Measurements from ENCODE around the gene ZBTB8B.

The ZBTB8B gene

DNA sequence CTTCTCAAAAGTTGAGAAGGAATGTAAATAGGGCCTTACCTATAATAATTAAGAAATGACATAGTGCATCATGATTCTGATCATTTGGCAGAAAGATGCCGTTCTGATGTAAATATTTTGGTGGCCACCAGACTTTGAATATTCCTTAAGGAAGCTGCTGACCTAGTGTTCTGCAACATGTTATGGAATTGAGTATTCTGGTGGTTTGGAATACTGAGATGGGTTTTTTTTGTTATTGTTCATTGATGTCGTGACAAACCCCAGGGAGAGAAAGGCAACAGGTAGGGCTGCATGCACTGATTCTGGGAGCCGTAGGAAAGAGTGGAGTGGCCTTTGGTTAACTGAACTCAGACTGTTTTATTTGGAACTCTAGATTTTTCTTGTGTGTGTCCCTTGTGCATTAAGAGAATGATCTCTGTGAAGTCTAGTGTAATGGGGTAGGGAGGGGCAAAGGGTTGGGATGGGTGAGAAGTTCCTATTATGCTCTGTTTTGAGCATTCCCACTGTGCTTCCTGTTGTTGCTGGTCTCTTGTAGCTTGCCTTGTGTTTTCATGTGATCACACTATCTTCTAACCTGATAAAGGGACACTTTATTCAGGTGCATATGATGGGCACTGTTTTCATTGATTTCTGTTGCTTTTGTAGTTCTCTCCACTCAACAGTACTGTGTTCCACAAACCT, 25.0 kb downstream of the ZBTB8B start:
- Histone ChIP-seq H3K36me3 (replicated peaks; ENCODE audit: insufficient read depth, low read length) (no peaks in the 10 kb centered on the region), H3K9me3 (replicated peaks; ENCODE audit: insufficient read depth, low read length) (no peaks in the 10 kb centered on the region), H3K27ac (ENCODE audit: low read length) (no peak overlapping the region), H3F3A (ENCODE audit: insufficient read depth, low read length) (no peaks in the 10 kb centered on the region), H3K4me2 (ENCODE audit: low read depth, low read length) (no peak overlapping the region), H4K20me1 (ENCODE audit: insufficient read depth, low read length) (no peaks in the 10 kb centered on the region), H2AFZ (ENCODE audit: low read length) (no peak overlapping the region), H3K9me2 (replicated peaks; ENCODE audit: insufficient read depth, low read length) (no peaks in the 10 kb centered on the region), H3K4me1 (ENCODE audit: low read length) (no peaks in the 10 kb centered on the region), H3K27me3 (replicated peaks; ENCODE audit: insufficient read depth, low read length) (no peaks in the 10 kb centered on the region), H3K79me2 (ENCODE audit: low read length) (no peaks in the 10 kb centered on the region), H3K4me3 (ENCODE audit: low read length) (no peak overlapping the region), H3K9ac (ENCODE audit: low read length) (no peak overlapping the region)
- TF ChIP-seq, protein P1, sequence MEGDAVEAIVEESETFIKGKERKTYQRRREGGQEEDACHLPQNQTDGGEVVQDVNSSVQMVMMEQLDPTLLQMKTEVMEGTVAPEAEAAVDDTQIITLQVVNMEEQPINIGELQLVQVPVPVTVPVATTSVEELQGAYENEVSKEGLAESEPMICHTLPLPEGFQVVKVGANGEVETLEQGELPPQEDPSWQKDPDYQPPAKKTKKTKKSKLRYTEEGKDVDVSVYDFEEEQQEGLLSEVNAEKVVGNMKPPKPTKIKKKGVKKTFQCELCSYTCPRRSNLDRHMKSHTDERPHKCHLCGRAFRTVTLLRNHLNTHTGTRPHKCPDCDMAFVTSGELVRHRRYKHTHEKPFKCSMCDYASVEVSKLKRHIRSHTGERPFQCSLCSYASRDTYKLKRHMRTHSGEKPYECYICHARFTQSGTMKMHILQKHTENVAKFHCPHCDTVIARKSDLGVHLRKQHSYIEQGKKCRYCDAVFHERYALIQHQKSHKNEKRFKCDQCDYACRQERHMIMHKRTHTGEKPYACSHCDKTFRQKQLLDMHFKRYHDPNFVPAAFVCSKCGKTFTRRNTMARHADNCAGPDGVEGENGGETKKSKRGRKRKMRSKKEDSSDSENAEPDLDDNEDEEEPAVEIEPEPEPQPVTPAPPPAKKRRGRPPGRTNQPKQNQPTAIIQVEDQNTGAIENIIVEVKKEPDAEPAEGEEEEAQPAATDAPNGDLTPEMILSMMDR (IDR thresholded peaks at IDR 0.05; ENCODE audit: low read length), result no peak
- no peak for TF ChIP-seq EZH2phosphoT487 (IDR thresholded peaks at IDR 0.05; ENCODE audit: low read length)
- TF ChIP-seq EZH2 (optimal IDR thresholded peaks at IDR 0.05; ENCODE audit: low read depth, low read length), result no peak
- DNase-seq, result no peak

DNA sequence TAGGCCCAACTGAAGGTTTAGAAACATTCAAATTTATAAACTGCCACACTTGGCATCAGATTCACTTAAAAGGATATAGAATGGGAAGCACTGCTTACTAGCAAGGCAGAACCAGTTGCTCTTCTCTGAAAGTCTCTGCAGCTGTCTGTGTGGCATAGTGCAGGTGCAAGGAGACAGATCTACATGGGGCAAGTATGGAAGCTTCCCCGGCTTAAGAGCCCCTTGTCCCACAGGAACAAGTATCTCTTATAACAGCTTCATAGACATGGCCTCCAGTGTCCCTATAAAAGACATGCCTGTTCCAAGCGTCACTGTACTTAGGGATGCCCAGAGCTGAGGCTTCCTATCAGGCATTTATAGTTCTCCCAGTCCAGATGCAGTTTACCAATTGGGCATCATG, 26.5 kb downstream of the ZBTB8B start:
- Histone ChIP-seq H3K9me3 (replicated peaks; ENCODE audit: insufficient read depth, low read length) (no peaks in the 10 kb centered on the region), H3K27me3 (replicated peaks; ENCODE audit: insufficient read depth, low read length) (no peaks in the 10 kb centered on the region), H4K20me1 (ENCODE audit: insufficient read depth, low read length) (no peaks in the 10 kb centered on the region), H3K36me3 (replicated peaks; ENCODE audit: insufficient read depth, low read length) (no peaks in the 10 kb centered on the region), H3K4me1 (ENCODE audit: low read length) (no peaks in the 10 kb centered on the region), H3F3A (ENCODE audit: insufficient read depth, low read length) (no peaks in the 10 kb centered on the region), H3K4me2 (ENCODE audit: low read depth, low read length) (no peak overlapping the region), H3K27ac (ENCODE audit: low read length) (no peak overlapping the region), H3K79me2 (ENCODE audit: low read length) (no peaks in the 10 kb centered on the region), H3K4me3 (ENCODE audit: low read length) (no peak overlapping the region), H3K9ac (ENCODE audit: low read length) (no peak overlapping the region), H2AFZ (ENCODE audit: low read length) (no peak overlapping the region), H3K9me2 (replicated peaks; ENCODE audit: insufficient read depth, low read length) (no peaks in the 10 kb centered on the region)
- no peak for DNase-seq
- no peak for TF ChIP-seq EZH2phosphoT487 (IDR thresholded peaks at IDR 0.05; ENCODE audit: low read length)
- no peak for TF ChIP-seq EZH2 (optimal IDR thresholded peaks at IDR 0.05; ENCODE audit: low read depth, low read length)
- TF ChIP-seq, protein P1 (IDR thresholded peaks at IDR 0.05; ENCODE audit: low read length), result no peak

DNA sequence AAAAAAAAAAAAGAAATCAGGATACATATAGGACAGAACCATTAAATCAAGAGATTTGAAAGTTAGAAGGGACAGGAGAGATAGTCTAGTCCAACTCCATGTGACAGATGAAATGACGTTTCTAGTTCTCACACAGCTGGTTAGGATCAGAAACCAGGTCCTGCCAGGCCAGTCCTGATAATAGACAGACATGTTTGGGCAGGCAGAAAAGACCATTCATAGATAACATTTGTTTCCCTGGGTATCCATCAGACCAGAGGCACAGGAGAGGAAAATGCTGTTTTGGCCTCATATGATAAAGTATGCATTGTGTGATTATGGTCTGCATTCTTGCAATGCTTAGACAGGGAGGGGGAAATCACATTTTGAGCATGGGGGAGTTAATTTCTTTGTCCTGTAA, 29.3 kb downstream of the ZBTB8B start:
- H2AFZ ChIP-seq (ENCODE audit: low read length), result no peak overlapping the region
- no peak for DNase-seq
- H3K9me3 ChIP-seq (replicated peaks; ENCODE audit: insufficient read depth, low read length), result no peaks in the 10 kb centered on the region
- H3K27ac ChIP-seq (ENCODE audit: low read length), result no peak overlapping the region
- H3K79me2 ChIP-seq (ENCODE audit: low read length), result no peaks in the 10 kb centered on the region
- no peak overlapping the region for H3K4me2 ChIP-seq (ENCODE audit: low read depth, low read length)
- H3K4me3 ChIP-seq (ENCODE audit: low read length), result no peak overlapping the region
- H3K9ac ChIP-seq (ENCODE audit: low read length), result no peak overlapping the region
- TF ChIP-seq, protein P1 (IDR thresholded peaks at IDR 0.05; ENCODE audit: low read length), result no peak
- TF ChIP-seq EZH2 (optimal IDR thresholded peaks at IDR 0.05; ENCODE audit: low read depth, low read length) (no peak), EZH2phosphoT487 (IDR thresholded peaks at IDR 0.05; ENCODE audit: low read length) (no peak)
- H3F3A ChIP-seq (ENCODE audit: insufficient read depth, low read length), result no peaks in the 10 kb centered on the region
- no peaks in the 10 kb centered on the region for H3K36me3 ChIP-seq (replicated peaks; ENCODE audit: insufficient read depth, low read length)
- H3K9me2 ChIP-seq (replicated peaks; ENCODE audit: insufficient read depth, low read length), result no peaks in the 10 kb centered on the region
- no peaks in the 10 kb centered on the region for H3K27me3 ChIP-seq (replicated peaks; ENCODE audit: insufficient read depth, low read length)
- no peaks in the 10 kb centered on the region for H4K20me1 ChIP-seq (ENCODE audit: insufficient read depth, low read length)
- no peaks in the 10 kb centered on the region for H3K4me1 ChIP-seq (ENCODE audit: low read length)
